HL-60 (cell line): Measurements from ENCODE around the gene ARHGAP26.

Experiments
- CTCF ChIP-seq: IDR thresholded peaks from one replicate; pipeline ENCODE4 v1.5.1; 2011; ENCODE audit warnings: low read length, control low read depth, inconsistent platforms; ENCODE audit not compliant: insufficient read depth
- REST ChIP-seq: IDR thresholded peaks from 2 replicates; pipeline ENCODE4 v1.6.1; 2012; ENCODE audit warnings: low read depth; ENCODE audit not compliant: insufficient replicate concordance

- TF ChIP-seq CTCF (no peak), REST (no peak)
Observed at GRCh38 chr5:143132739-143133138, 362.6 kb downstream of the ARHGAP26 start.
